Right lobe of liver (tissue), 6 donors: ENCODE data around the gene PLET1. TPM values are rescaled to one million over a fixed set of nuclear protein-coding genes. Genes with fewer than 3 reads are reported as not detected.

ENCODE experiments used
- ATAC-seq, 4 donors: fragments of 200-7000 bp; cut with Tn5 transposase; one replicate each; pipeline ENCODE4 v1.9.1; 2020; ENCODE audit warnings: mild to moderate bottlenecking in 4 of 4, moderate library complexity in 4 of 4
- DNase-seq, 3 donors: peaks; one replicate each; pipeline ENCODE4 v3.0.0-alpha.2; 2020
- H3K27ac ChIP-seq, 3 donors: fragments of 200-600 bp; one replicate each; pipeline ENCODE4 v1.8.0; 2022
- H3K27me3 ChIP-seq, 2 donors: fragments of 200-600 bp; one replicate each; pipeline ENCODE4 v1.8.0; 2022
- H3K36me3 ChIP-seq, 4 donors: fragments of 200-600 bp; sonication (generic) in 1 of 4; one replicate each; pipeline versions ENCODE4 v1.5.1 to v1.8.0; 2017 to 2022; ENCODE audit warnings: control low read depth in 1 of 4
- H3K4me1 ChIP-seq, 4 donors: fragments of 200-600 bp; sonication (generic) in 1 of 4; one replicate each; pipeline versions ENCODE4 v1.5.1 to v1.8.0; 2017 to 2022; ENCODE audit warnings: control low read depth in 1 of 4
- H3K4me3 ChIP-seq, 3 donors: fragments of 200-600 bp; one replicate each; pipeline ENCODE4 v1.8.0; 2022
- H3K9me3 ChIP-seq, 4 donors: fragments of 200-600 bp; sonication (generic) in 1 of 4; one replicate each; pipeline versions ENCODE4 v1.5.1 to v1.8.0; 2017 to 2022; ENCODE audit warnings: control low read depth in 1 of 4
- POLR2A ChIP-seq: fragments of 450-650 bp; IDR thresholded peaks from one replicate; pipeline ENCODE4 v1.6.1; 2017; ENCODE audit warnings: antibody characterized with exemption, mild to moderate bottlenecking
- WGBS: methylation state at CpG from one replicate; pipeline ENCODE4 v1.1.6; 2018; ENCODE audit warnings: low coverage, low lambda C conversion rate; ENCODE audit not compliant: insufficient coverage; ENCODE audit errors: missing lambda C conversion rate; 5-methylcytosine and 5-hydroxymethylcytosine counted together
- intact Hi-C, 2 donors: fragments of 100-400 bp; cut with DNase I; formaldehyde crosslinking; loops; one replicate each; pipeline versions ENCODE4 v1.11.2 to v1.14.1; 2022
- total RNA-seq, 6 experiments: library from RNA; depleted of rRNA in 2 of 6; stranded (reverse); fragments of >200 nt in 2 of 6; fragmentation: NEBNext Ultra II Directional in 3 of 6; extraction: Animal tissue kit (Norgen Biotek cat#: 25700) in 3 of 6; gene quantifications; one replicate each; pipeline versions ENCODE4 v1.1.0 to v1.2.4, GENCODE V29; 2016 to 2023
- TF ChIP-seq, protein P1 (sequence below), 4 donors: fragments of 200-600 bp in 3 of 4; fragments of 450-650 bp in 1 of 4; IDR thresholded peaks; one replicate each; pipeline versions ENCODE4 v1.5.1 to v1.8.0; 2016 to 2022; ENCODE audit warnings: antibody characterized with exemption in 4 of 4, mild to moderate bottlenecking in 2 of 4
- donor health status: DM: no; HTN: yes; CAD: no.
- donor health status: DM: no; HTN: no; CAD: no.
- donor health status: DM: no; HTN: no; CAD: no.
- donor health status: DM: no; HTN: yes; CAD: no.
- donor health status: DM: no; HTN: yes; CAD: no.

PLET1 gene
- total RNA-seq, 6 experiments from 2014 or later, result not detected

DNA sequence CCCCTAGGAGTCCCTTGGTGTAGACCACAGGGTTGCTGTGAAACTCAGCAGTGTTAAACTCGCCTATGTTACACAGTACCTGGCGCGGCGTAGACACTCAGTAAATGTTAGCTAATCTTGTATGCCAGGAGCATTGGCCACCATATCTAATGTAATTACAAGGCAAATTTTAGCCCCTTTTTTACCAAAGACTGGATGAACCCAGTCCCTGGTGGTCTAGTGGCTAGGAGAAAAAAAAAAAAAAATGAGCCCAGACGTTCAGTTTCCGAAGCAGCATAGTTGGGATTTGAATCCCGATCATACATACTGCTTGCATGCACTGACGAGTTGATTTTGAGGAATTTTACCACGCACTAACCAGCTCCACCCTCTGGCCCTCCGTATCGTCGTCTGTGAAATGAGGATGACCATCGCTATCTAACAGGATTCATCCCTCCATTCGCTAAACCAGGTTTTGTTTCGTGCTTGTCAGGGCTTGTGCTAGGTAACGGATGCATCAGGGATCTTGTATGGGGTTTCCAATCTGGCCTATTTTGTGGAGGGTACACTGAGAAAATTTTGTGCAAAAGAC lies 33.7 kb downstream of the PLET1 start:
- DNase-seq, result no peak
- Histone ChIP-seq H3K27ac (peak overlapping the region; percentile 95 to 99 (median 96)), H3K4me1 (peaks cover 0 to 30% (median 12%) of the 10 kb centered on the region in 4 donors), H3K36me3 (peaks cover 0 to 28% (median 15%) of the 10 kb centered on the region in 4 donors), H3K4me3 (peak overlapping the region; percentile 64 to 69 (median 67)), H3K27me3 (no peaks in the 10 kb centered on the region), H3K9me3 (no peaks in the 10 kb centered on the region)
- intact Hi-C loops, result no loop called here
- ATAC-seq, result peak; percentile 23 to 47 (median 34)
- 7% methylated on average over 16 of the region's 16 CpGs for WGBS
- no peak for TF ChIP-seq POLR2A
- TF ChIP-seq, protein P1, sequence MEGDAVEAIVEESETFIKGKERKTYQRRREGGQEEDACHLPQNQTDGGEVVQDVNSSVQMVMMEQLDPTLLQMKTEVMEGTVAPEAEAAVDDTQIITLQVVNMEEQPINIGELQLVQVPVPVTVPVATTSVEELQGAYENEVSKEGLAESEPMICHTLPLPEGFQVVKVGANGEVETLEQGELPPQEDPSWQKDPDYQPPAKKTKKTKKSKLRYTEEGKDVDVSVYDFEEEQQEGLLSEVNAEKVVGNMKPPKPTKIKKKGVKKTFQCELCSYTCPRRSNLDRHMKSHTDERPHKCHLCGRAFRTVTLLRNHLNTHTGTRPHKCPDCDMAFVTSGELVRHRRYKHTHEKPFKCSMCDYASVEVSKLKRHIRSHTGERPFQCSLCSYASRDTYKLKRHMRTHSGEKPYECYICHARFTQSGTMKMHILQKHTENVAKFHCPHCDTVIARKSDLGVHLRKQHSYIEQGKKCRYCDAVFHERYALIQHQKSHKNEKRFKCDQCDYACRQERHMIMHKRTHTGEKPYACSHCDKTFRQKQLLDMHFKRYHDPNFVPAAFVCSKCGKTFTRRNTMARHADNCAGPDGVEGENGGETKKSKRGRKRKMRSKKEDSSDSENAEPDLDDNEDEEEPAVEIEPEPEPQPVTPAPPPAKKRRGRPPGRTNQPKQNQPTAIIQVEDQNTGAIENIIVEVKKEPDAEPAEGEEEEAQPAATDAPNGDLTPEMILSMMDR (IDR thresholded peaks at IDR 0.05), result no peak

DNA sequence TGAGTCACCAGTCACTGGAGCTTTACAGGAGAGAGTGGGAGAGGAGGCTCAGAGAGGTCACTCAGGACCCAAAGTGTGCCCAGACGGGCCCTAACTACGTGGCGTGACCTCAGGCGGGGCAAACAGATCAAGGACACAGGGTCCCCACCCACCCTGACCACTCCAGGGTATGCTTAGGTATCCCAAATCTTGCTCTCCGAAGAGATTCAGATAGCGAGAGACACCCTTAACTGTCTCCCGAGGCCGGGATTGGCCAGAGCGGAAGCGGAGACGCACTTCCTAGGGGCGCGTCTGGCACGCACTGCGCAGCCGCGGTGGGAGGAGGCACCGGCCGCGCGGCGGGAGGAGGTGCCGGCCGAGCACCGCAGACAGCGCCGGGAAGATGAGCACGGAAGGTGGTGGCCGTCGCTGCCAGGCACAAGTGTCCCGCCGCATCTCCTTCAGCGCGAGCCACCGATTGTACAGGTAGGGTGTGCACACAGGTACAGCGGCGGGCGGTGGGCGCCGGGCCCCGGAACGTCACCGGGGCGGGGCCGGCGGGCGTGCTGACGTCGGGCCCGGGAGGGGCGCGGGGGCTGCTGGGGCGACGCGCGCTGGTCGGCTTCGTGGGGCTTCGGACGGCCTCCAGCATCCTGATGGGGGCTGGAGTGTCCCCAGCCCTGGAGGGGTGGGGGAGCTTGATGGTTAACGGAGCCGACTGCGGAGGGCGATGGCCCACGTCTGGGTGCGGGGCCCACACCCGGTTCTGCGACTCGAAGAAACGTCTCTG lies 34.4 kb downstream of the PLET1 start, which contains the start of gene PTS:
PTS (plus strand) TSS at position 367 of the 769 bp plus-strand sequence; CDS start at position 383, 16 bp downstream.
- Histone ChIP-seq H3K4me1 (peaks cover 0 to 37% (median 17%) of the 10 kb centered on the region in 4 donors), H3K27me3 (no peaks in the 10 kb centered on the region), H3K4me3 (peak within 1 kb of the TSS; percentile 64 to 69 (median 67)), H3K9me3 (no peaks in the 10 kb centered on the region), H3K27ac (peak within 1 kb of the TSS; percentile 95 to 99 (median 96)), H3K36me3 (peaks cover 0 to 26% (median 14%) of the 10 kb centered on the region in 4 donors)
- peak; percentile 84 to 94 (median 90) for ATAC-seq
- TF ChIP-seq, protein P1 (IDR thresholded peaks at IDR 0.05), result no peak
- TF ChIP-seq POLR2A, result peak; percentile 97
- DNase-seq, result peak; percentile 91 to 94 (median 92)
- WGBS, result no CpG with 5 or more reads among the region's 70 CpGs
- intact Hi-C loops, result no loop called here

DNA sequence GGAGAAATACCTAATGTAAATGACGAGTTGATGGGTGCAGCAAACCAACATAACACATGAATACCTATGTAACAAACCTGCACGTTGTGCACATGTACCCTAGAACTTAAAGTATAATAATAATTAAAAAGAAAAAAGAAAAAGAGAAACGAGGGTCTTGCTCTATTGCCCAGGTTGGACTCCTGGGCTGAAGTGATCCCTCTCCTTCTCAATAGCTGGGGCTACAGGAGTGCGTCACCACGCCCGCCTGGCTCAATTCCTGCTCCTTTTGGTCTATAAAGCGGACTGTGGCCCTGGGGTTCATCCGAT lies 35.0 kb downstream of the PLET1 start:
- 19% methylated on average over 6 of the region's 8 CpGs for WGBS
- TF ChIP-seq, protein P1 (IDR thresholded peaks at IDR 0.05), result no peak
- no peak for TF ChIP-seq POLR2A
- H3K4me3 ChIP-seq, result peak overlapping the region; percentile 64 to 69 (median 67)
- ATAC-seq (peak in 1 of 4 donors; percentile 77), DNase-seq (peak in 1 of 3 donors; percentile 84)
- H3K4me1 ChIP-seq, result peaks cover 0 to 42% (median 19%) of the 10 kb centered on the region in 4 donors
- intact Hi-C loops, result no loop called here
- H3K27ac ChIP-seq, result peak overlapping the region; percentile 95 to 99 (median 96)
- H3K36me3 ChIP-seq, result peaks cover 0 to 21% (median 11%) of the 10 kb centered on the region in 4 donors
- H3K27me3 ChIP-seq, result no peaks in the 10 kb centered on the region
- H3K9me3 ChIP-seq, result no peaks in the 10 kb centered on the region

DNA sequence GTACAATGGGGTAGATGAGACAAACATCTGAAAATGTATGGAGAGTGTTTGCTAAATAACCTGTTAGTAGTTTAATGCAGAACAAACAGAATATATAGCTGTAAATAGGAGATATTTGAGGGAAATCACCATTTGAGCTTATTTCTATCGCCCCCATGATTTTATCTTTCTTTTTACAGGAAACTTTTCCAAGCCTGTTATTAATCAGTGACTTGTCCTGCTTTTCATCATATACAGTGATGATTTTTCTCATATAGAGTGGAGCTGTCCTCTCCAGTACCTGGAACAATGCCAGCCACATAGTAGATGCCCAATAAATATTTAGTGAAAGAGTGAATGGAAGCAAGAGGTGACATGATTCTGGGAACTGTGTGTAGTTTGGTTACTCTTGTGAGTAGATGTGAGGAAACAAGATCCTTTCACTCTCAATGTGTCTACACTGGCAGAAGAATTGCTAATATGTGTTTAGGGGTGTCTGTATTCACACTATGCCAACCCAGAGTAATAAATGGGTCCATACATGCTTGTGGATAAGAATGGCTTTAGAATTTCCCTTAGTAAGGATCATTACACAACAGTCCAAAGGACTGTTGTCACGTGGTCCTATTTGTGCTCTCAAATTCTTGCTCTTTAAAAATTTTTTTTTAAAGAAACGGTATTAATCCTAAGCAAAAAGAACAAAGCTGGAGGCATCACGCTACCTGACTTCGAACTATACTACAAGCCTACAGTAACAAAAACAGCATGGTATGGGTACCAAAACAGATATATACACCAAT lies 36.7 kb downstream of the PLET1 start:
- peaks cover 0 to 57% (median 26%) of the 10 kb centered on the region in 4 donors for H3K4me1 ChIP-seq
- intact Hi-C loops, result no loop called here
- H3K4me3 ChIP-seq, result no peak overlapping the region
- no peaks in the 10 kb centered on the region for H3K9me3 ChIP-seq
- peaks cover 0 to 4% (median 2%) of the 10 kb centered on the region in 4 donors for H3K36me3 ChIP-seq
- no peaks in the 10 kb centered on the region for H3K27me3 ChIP-seq
- 65% methylated on average over 5 of the region's 5 CpGs for WGBS
- H3K27ac ChIP-seq, result peak overlapping the region; percentile 72 to 89 (median 82)
- DNase-seq (no peak), ATAC-seq (no peak)
- no peak for TF ChIP-seq POLR2A
- TF ChIP-seq, protein P1 (IDR thresholded peaks at IDR 0.05), result no peak
